HK-2 (cell line): ENCODE data around the gene MTARC1.

Source experiments
- DNase-seq: peaks from one replicate; pipeline ENCODE4 v3.0.0-alpha.2; 2018; ENCODE audit not compliant: unreplicated experiment

MTARC1 gene

DNA sequence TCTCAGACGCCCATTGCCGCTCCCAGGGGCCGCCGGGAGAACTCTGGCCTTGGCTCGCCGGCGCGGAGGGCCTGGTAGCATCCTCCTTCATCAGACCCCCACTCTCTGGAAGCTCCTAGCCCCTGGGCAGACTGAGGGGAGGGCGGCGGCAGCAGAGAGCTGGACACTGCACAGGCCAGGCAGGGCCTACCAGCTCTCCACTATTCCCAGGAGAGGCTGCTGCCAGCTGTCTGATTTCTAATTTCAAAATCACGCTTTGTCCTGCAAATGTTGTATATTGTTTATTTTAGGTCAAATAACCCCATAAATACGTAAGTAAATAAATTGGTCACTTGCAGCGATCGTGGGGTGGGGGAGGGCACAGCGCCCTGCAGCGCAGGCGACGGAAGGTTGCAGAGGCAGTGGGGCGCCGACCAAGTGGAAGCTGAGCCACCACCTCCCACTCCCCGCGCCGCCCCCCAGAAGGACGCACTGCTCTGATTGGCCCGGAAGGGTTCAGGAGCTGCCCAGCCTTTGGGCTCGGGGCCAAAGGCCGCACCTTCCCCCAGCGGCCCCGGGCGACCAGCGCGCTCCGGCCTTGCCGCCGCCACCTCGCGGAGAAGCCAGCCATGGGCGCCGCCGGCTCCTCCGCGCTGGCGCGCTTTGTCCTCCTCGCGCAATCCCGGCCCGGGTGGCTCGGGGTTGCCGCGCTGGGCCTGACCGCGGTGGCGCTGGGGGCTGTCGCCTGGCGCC lies at the start of gene MTARC1:
TSS of gene MTARC1 (plus strand) at position 577 of the 732 bp plus-strand sequence. CDS start at position 609, 32 bp downstream.
- peak; percentile 32 for DNase-seq

DNA sequence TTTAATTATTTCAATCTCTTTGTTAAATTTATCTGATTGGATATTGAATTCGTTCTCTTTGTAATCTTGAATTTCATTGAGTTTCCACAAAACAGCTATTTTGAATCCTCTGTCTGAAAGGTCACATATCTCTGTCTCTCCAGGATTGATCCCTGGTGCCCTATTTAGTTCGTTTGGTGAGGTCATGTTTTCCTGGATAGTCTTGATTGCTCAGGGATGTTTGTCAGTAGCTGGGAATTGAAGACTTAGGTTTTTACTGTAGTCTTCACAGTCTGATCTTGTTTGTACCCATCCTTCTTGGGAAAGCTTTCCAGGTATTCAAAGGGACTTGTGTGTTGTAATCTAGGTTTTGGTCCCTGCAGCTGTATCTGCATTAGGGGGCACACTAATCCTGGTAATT lies 45.4 kb upstream of the MTARC1 start:
- DNase-seq: no peak

- DNase-seq: no peak
Observed at GRCh38 chr1:220741825-220742224, 44.9 kb upstream of the MTARC1 start.

- no peak for DNase-seq
Observed at GRCh38 chr1:220742520-220742919, 44.2 kb upstream of the MTARC1 start.

DNA sequence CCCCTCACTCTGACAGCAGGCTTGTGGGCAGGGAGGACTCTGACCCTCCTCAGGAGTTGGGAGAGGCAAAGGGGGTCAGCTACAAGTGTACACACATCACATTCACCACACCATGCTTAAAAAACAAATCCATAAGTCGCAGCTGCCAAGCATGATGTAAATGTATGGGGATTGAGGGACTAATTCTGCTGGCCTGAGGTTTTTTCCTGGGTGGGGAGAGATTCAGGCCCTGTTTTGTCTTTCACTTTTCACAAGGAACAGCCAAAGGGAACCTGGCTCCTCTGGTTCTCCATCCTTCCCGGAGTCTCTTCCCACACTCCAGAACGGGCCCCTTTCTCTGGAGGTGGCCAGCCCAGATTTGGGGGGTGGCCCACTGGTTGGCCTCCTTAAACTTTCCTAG lies 39.9 kb upstream of the MTARC1 start:
- no peak for DNase-seq

GRCh38 chr1:220747437-220748088 lies 39.1 kb upstream of the MTARC1 start:
- DNase-seq: no peak

GRCh38 chr1:220748089-220748934 lies 38.4 kb upstream of the MTARC1 start, which contains the start of gene MTARC2:
Gene MTARC2, plus strand, starts transcription at chr1:220748322. Its CDS starts 210 bp downstream, at chr1:220748532.
- peak; percentile 82 for DNase-seq

DNA sequence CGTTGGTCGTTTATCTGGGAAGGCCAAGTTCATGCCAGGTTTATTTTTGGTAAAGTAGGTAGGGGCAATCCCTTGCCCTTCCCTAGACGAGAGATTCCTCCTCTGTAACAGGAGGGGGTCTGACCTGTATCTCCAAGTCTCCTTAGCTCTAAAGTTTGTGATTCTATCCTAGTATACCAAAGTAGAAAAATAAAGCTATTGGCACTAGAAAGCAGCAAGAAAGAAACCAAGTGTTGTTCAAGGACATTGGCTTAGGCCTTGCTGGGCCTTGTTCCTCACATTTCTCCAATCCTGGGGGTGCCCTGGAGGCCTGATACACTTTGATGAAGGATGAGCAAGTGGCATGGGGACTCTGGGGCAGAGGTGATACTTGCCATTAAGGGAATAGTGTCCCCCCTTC lies 37.8 kb upstream of the MTARC1 start:
- no peak for DNase-seq

DNA sequence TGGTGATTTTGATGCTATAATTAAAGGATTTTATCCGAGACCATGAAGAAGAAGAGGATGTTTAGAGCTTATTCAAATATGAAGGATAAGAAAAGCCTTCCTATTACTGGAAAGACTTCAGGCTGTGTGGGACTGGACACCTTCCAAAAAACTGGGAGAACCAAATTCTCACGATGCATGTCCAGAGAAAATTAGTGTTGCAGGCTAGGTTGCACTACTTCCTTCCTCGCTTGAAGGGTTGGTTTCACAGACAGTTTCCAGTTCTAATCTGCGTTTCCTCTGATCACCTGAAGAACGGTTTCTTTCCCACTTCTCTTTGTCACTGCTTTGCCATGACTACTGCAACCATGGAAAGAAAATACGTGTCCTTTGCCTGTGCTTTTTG lies 36.6 kb upstream of the MTARC1 start:
- no peak for DNase-seq

DNA sequence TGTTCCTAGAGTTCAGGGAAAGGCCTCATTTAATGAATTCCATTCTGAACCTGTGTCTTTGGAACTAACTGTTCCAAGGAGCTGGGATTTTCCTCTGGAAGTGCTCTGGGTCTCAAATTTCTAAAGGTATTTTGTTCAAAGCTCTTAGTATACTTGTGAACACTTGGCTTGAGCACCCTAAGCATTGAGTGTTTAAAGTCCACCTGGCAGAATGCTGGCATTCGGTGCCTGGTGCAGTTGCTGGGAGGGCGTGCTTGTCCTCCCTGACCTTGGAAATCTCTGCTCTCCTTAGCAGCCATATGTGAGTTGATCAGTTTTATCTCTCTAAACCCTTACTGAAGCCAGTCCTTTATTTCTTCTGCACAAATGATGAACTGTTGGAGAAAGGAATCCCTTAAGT lies 35.6 kb upstream of the MTARC1 start:
- no peak for DNase-seq

- no peak for DNase-seq
Observed at GRCh38 chr1:220754212-220754917, 32.3 kb upstream of the MTARC1 start.

- DNase-seq: no peak
Observed at GRCh38 chr1:220754918-220755295, 31.8 kb upstream of the MTARC1 start.

DNA sequence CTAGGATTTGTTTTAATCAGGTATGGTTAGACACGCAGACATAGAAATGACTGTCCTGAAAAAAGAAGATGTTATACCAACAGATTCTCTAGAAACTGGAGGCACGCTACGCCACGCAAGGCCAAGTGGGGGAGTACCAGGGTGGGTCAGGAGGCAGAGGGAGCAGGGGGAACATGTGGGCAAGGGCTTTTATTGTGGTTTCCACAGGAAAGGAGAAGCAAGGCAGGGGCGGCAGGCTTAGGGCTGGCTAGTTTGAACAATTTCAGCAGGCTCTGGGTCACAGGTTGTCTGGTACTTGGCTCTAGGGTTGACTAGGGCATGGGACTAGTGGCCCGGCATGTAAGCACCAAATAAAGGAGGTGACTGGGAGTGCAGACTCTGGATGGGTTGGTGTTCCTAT lies 31.4 kb upstream of the MTARC1 start:
- no peak for DNase-seq

DNA sequence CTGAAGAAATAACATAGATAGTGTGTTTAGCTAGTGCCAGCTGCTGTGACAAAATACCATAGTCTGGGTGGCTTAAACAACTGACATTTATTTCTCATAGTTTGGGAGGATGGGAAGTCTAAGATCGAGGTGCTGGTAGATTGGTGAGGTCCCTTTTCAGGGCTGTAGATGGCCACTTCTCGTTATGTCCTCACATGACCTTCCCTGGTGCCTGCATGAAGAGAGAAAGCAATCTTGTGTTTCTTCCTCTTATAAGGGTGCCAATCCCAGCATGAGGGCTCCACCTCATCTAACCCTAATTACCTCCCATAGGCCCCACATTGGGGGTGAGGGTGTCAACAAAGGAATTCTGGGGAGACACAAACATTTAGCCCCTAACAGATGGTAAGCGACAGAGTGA lies 29.3 kb upstream of the MTARC1 start:
- DNase-seq: no peak

DNA sequence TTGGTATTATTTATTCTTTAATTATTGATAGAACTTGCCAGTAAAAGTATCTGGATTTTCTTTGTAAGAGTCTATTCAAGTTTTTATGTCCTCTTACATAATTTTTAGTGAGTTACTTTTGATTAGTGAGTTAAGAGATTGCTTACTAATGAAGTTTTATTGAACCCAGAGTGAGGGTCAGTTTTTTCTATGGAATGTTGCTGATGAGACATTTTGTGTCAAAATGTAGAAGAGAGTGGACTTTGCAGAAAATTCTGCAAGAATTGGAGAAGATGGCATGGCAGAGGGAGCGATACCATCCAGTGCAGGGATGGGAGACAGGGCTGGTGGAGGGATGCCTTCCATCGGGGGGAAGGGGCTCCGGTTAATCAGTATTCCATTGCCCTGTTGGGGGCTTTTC lies 27.6 kb upstream of the MTARC1 start:
- no peak for DNase-seq

GRCh38 chr1:220761688-220762427 lies 24.9 kb upstream of the MTARC1 start:
- DNase-seq: no peak

DNA sequence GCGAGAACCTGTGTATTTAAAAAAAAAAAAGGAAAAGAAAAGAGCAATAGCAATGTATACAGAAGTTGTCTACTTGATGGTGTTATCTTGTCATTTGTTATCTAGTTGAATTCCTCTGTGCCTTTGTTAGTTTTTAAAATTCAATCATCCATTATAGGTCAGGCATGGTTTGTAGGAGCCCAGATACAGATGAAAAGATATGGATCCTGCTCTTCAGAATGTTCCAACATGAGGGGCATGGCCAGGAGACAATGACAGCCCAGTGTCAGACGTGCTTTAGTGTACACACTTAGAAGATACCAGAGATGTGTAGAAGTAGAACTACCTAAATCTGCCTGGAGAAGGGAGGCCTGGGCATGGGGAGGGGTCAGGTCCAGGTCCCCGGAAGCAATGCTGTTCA lies 22.0 kb upstream of the MTARC1 start:
- DNase-seq: no peak

DNA sequence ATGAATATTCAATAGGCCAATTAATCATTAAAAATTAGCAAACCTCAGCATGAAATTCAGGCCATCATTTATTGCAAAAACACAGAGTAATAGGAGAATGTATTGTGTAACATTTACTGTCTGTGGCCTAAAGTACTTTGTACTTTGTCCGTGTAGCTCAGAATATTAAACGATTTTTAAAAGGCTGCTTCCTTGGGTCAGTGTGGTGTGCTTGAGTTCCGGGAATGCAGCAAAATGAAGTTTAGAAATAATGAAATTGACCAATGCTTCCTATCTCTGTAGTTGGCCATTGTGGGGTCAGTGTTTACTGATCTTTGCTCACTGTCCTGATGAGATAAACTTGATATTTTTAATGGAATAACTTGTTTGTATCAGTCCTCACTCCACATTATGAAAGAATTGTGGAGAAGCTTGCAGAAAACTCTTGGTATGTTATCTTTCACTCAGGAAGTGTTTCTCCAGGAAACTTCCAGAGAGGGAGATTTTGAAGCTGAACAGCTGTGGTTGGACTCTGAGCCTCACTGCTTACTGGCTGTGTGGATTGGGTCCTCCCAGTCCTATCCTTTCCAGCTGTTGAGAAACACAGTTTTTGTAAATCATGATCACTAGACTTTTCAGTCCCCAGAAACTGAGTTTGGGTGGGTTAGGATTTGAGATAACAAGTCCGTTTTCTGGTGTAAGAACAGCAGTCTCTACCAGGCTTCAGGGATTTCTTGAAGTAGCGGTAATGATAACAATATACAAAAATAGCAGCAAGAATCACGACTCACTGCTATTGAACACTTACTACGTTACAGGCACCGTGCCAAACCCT lies 19.2 kb upstream of the MTARC1 start:
- DNase-seq: no peak

DNA sequence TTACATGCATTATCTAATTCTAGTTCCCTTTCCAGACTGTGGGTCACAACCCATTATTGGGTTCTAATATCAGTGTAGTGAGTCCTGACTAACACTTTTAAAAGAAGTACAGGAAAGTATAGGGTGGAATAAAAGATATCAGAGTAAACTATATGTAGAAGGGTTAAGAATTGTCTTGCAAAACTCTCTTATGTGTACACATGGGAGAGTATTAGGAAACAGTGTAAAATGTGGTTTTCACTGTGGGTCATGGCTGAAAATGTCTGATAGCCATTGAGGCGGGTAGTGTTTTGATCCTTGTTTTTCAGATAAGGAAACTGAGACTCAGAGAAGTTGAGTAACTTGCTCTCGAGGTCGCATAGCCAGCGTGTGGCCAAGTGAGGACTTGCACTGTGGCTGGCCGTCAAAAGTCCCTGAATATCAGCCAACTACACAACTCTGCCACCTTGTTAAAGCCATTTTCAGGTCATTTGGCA lies 18.5 kb upstream of the MTARC1 start:
- DNase-seq: no peak

GRCh38 chr1:220769205-220769604 lies 17.5 kb upstream of the MTARC1 start:
- no peak for DNase-seq
